Tibial artery (tissue), 4 donors: ENCODE results near the gene ARHGAP25.

Experiments used
- DNase-seq, 2 donors: peaks; one replicate each; pipeline ENCODE4 v3.0.0-alpha.2; 2019
- H3K27ac ChIP-seq, 2 donors: fragments of 200-600 bp; sonication (generic) in 1 of 2; 1 replicate in 1 of 2; 2 replicates in 1 of 2; pipeline ENCODE4 v1.5.1; 2018 to 2019; ENCODE audit warnings: mild to moderate bottlenecking in 1 of 2
- H3K27me3 ChIP-seq, 2 donors: fragments of 200-600 bp; sonication (generic) in 1 of 2; one replicate each; pipeline versions ENCODE4 v1.5.1 to v1.6.0; 2016 to 2019
- H3K36me3 ChIP-seq, 3 donors: fragments of 200-600 bp; sonication (generic) in 2 of 3; one replicate each; pipeline ENCODE4 v1.5.1; 2016 to 2019; ENCODE audit warnings: mild to moderate bottlenecking in 2 of 3
- H3K4me1 ChIP-seq, 4 donors: fragments of 200-600 bp; sonication (generic) in 2 of 4; 1 replicate in 3 of 4; 2 replicates in 1 of 4; pipeline ENCODE4 v1.5.1; 2016 to 2019
- H3K4me3 ChIP-seq, 2 donors: fragments of 200-600 bp; sonication (generic) in 1 of 2; 1 replicate in 1 of 2; 2 replicates in 1 of 2; pipeline ENCODE4 v1.5.1; 2018 to 2019; ENCODE audit warnings: mild to moderate bottlenecking in 2 of 2
- H3K9me3 ChIP-seq, 3 donors: fragments of 200-600 bp; sonication (generic) in 1 of 3; one replicate each; pipeline ENCODE4 v1.5.1; 2016 to 2019
- CTCF ChIP-seq, 2 experiments: fragments of 200-600 bp in 1 of 2; fragments of 450-650 bp in 1 of 2; IDR thresholded peaks; one replicate each; pipeline ENCODE4 v1.5.1; 2017 to 2019; ENCODE audit warnings: antibody characterized with exemption in 2 of 2, mild to moderate bottlenecking in 1 of 2, moderate library complexity in 1 of 2
- intact Hi-C: fragments of 100-400 bp; cut with DNase I; formaldehyde crosslinking; loops from one replicate; pipeline ENCODE4 v1.15.0; 2023; ENCODE audit warnings: low total_unique reads

ARHGAP25 gene

DNA sequence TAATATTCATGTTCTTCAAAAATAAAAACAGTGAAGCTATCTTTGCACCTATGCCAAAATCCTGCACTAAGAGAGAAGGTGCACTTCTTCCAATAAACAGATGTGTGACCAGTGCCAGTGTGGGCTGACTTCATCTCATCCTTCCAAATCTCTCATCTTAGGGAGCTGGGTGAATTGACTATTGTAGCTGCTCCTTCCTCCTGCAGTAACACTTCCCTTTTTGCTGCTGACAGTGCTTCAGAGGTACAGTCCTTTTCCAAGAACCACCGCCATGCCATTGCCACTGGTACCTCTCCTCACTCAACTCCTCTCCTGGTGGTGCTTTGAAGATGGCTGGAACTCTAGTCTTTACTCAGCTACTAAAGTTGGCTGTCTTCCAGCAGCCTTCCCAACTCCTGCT is 42.1 kb upstream of the ARHGAP25 start:
- Histone ChIP-seq H3K27me3 (peaks cover 0 to 9% of the 10 kb centered on the region in 2 donors), H3K4me3 (no peak overlapping the region), H3K9me3 (peaks cover 0 to 7% (median 0%) of the 10 kb centered on the region in 3 donors), H3K27ac (no peak overlapping the region), H3K4me1 (no peaks in the 10 kb centered on the region), H3K36me3 (no peaks in the 10 kb centered on the region)
- no peak for DNase-seq
- TF ChIP-seq CTCF (IDR thresholded peaks at IDR 0.05) = no peak
- intact Hi-C loops = no loop called here

- Histone ChIP-seq H3K36me3 (no peaks in the 10 kb centered on the region), H3K4me3 (no peak overlapping the region), H3K9me3 (peaks cover 0 to 7% (median 0%) of the 10 kb centered on the region in 3 donors), H3K4me1 (no peaks in the 10 kb centered on the region), H3K27me3 (peaks cover 0 to 16% of the 10 kb centered on the region in 2 donors), H3K27ac (no peak overlapping the region)
- intact Hi-C loops = no loop called here
- DNase-seq = no peak
- no peak for TF ChIP-seq CTCF (IDR thresholded peaks at IDR 0.05)
These were observed 40.7 kb upstream of the ARHGAP25 start for GRCh38 chr2:68693951-68694350.

DNA sequence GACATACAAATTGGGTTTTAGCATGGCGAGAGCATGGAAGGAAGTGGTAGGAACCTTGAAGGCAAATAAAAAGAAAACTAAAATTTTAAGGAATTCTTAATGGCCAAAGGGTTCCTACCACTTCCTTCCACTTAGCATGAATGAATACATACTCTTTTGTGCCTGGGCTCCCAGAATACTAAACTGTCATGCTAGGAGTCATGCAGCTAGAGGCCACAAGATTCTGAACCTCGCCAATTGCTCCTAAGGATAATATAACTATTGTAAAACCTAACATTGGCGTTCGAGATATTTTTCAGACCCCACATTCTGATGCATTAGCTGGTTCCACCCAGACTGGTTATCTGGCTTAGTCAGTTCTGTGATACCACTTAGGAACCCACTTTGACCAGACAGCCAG is 38.6 kb upstream of the ARHGAP25 start:
- no peaks in the 10 kb centered on the region for H3K36me3 ChIP-seq
- H3K9me3 ChIP-seq = peaks cover 0 to 7% (median 0%) of the 10 kb centered on the region in 3 donors
- no peak for TF ChIP-seq CTCF (IDR thresholded peaks at IDR 0.05)
- intact Hi-C loops = no loop called here
- no peak for DNase-seq
- no peak overlapping the region for H3K27ac ChIP-seq
- no peak overlapping the region for H3K4me3 ChIP-seq
- no peaks in the 10 kb centered on the region for H3K4me1 ChIP-seq
- H3K27me3 ChIP-seq = peaks cover 0 to 16% of the 10 kb centered on the region in 2 donors

GRCh38 chr2:68696554-68696953 is 38.1 kb upstream of the ARHGAP25 start:
- intact Hi-C loops = no loop called here
- Histone ChIP-seq H3K27me3 (peaks cover 0 to 16% of the 10 kb centered on the region in 2 donors), H3K4me1 (no peaks in the 10 kb centered on the region), H3K4me3 (no peak overlapping the region), H3K36me3 (no peaks in the 10 kb centered on the region), H3K9me3 (peaks cover 0 to 7% (median 0%) of the 10 kb centered on the region in 3 donors), H3K27ac (no peak overlapping the region)
- no peak for TF ChIP-seq CTCF (IDR thresholded peaks at IDR 0.05)
- no peak for DNase-seq

- H3K4me1 ChIP-seq = no peaks in the 10 kb centered on the region
- TF ChIP-seq CTCF (IDR thresholded peaks at IDR 0.05) = no peak
- H3K36me3 ChIP-seq = no peaks in the 10 kb centered on the region
- no peak for DNase-seq
- no peak overlapping the region for H3K27ac ChIP-seq
- H3K27me3 ChIP-seq = peaks cover 0 to 16% of the 10 kb centered on the region in 2 donors
- H3K9me3 ChIP-seq = peaks cover 0 to 7% (median 0%) of the 10 kb centered on the region in 3 donors
- no peak overlapping the region for H3K4me3 ChIP-seq
- intact Hi-C loops = no loop called here
These were observed 35.8 kb upstream of the ARHGAP25 start for GRCh38 chr2:68698567-68699377.
